GM19438 (cell line): ENCODE measurements around the gene TTYH1.

Experiments
- ATAC-seq: cut with Tn5 transposase; IDR thresholded peaks from one replicate; pipeline ENCODE4 v1.9.1; 2021; ENCODE audit warnings: low read depth; ENCODE audit not compliant: unreplicated experiment

The TTYH1 gene

DNA sequence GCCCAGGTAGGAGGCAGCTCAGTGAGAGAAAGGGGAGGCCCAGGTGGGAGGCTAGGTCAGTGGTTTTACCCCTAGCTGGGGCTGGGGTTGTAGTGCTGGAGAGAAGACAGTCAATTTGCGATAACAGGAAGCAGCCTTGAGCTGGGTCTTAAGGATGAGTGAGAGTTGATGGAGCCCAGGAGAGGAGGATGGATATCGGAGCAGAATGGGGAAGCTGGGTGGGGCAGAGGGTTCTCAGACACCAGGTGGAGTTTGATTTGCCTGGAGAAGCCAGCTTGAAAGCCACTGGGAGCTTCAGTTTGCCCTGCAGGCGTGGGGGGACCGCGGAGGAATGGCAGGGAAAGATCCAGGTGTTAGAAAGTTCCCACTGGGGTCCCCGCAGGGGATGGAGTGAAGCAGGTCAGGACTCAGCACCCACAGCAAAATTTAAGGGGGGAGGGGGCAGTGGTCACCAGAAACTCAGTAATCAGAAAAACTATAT, 58.7 kb downstream of the TTYH1 start:
- ATAC-seq: no peak

DNA sequence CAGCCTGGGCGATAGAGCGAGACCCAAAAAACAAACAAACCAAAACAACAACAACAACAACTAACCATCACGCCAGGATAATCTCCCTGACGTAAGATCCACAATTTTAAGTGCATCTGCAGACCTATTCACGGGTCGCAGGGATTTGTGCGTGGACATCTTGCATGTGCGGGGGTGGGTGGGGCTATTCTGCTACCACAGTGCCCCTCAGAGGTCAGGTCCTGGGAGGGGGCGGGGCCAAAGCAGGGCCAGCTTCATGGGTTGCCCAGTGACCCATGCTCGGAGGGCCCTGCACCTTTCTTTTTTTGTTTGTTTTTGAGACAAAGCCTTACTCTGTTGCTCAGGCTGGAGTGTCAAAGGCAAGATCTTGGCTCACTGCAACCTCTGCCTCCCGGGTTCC, 60.4 kb downstream of the TTYH1 start:
- ATAC-seq: no peak

DNA sequence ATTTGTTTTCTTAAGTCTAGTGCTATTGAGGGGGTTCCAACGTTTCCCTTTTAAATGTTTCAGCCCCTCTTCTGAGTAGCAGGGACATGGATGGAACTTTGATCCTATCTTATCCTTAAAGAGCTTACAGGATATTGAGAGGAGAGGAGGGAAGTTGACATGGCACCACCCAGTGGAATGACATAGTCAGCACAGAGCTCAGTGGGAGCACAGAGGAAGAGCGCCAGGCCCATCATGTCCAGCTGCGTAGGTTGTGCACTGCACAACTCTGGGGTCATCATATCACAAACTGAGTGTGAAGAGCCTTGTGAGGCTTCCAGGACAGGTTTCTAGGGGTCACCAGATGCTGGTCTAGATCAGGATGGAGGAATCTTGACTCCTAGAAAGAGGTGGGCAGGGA, 62.4 kb downstream of the TTYH1 start:
- ATAC-seq: no peak

DNA sequence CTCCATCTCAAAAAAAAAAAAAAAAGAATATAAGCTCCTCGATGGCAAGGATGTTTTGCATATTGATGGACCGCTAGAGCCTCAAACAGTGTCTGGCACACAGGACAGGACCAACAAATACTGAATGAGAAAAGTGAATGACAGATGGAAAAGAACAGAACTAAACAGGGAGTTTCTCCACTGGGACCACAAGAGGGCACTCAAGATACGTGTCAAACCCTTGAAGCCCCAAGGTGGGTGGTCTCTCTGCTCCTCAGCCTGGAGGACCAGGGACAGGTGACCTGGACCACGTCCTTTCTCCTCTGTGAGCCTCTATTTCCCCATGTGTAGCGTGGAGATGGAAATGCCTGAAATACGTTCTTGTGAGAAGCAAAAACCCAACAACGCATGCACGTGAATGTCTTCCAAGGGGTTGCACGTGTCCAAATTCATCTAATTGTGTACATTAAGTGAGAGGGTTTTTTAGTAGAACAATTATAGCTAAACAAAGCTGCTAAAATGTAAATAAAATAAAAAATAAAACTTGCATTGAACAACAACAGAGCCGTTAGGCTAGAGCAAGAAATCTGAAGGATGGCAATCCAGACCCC, 63.5 kb downstream of the TTYH1 start:
- no peak for ATAC-seq

DNA sequence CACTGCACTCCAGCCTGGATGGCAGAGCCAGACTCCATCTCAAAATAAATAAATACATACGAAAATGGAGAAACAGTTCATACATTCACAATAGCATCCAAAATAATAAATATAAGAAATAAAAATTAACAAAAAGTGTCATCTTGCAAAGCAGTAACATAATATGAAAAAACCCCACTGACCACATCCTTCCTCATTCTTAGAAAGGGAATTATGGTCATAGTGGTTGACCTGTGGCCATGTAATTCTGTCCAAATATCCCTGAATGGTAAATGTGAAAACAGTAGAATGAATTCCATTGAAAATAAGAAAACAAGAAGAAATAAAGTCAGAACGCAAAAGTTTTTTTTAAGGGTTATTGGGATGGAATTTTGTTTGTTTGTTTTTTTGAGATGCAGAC, 64.8 kb downstream of the TTYH1 start:
- no peak for ATAC-seq

DNA sequence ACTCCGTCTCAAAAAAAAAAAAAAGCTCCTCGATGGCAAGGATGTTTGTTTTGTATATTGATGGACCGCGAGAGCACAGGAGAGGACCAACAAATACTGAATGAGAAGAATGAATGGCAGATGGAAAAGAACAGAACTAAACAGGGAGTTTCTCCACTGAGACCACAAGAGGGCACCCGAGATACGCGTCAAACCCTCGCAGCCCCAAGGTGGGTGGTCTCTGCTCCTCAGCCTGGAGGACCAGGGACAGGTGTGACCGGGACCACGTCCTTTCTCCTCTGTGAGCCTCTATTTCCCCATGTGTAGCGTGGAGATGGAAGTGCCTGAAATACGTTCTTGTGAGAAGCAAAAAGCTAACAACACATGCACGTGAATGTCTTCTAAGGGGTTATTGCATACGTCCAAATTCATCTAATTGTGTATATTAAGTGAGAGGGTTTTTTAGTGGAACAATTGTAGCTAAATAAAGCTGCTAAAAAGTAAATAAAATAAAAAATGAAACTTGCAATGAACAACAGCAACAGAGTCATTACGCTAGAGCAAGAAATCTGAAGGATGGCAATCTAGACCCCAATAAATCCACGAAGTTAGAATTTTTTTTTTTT, 66.2 kb downstream of the TTYH1 start:
- ATAC-seq: no peak

DNA sequence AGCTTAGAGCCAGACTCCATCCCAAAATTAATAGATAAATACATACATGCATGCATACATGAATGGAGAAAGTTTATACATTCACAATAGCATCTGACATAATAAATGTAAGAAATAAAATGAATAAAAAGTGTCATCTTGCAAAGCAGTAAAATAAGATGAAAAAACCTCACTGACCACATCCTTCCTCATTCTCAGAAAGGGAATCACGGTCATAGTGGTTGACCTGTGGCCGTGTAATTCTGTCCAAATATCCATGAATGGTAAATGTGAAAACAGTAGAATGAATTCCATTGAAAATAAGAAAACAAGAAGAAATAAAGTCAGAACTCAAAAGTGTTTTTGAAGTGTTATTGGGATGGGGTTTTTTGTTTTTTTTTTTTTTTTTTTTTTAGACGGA, 67.6 kb downstream of the TTYH1 start:
- no peak for ATAC-seq

DNA sequence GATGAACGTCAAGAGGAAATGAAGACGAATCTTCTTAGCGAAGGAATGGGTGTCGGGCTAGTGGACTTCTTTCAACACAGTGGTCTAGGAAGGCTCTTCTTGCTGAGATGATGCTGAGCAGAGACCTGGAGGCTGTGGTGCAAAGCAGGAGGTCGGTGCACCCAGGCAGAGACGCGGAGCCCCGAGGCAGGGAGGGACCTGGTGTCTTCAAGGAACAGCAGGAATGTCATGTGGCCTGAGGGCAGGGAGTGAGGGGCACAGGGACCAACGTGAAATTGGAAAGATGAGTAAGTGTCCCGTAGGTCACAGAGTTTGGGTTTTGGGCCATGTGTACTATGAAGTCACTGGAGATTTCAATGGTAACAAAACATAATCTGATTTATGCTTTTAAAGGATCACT, 69.2 kb downstream of the TTYH1 start:
- ATAC-seq: no peak

DNA sequence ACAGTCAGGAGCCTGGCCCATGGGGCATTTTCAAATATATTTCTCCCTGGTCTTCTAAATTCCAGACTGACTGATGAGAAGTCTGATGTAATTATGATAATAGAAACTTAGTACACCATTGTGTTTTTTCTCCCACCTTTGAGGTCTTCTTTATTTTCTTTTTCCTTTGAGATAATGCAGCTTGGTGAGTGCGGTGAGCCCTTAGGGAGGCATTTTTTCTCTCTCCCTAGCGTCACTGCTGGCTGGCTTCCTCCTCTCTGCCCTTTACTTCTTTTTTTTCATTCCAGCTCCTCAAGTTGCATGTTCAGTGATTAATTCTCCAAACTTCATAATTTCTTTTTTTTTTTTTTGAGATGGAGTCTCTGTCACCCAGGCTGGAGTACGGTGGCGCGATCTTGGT, 70.6 kb downstream of the TTYH1 start:
- no peak for ATAC-seq
